ENCODE measurements around the gene G3BP1.

The G3BP1 gene

GRCh38 chr5:151743530-151743929, 28.2 kb upstream of the G3BP1 start:
- H4K12ac ChIP-seq (ENCODE audit: low read depth, low read length) = no peak overlapping the region
- H3K4me1 ChIP-seq (ENCODE audit: control insufficient read depth in 1 of 2, insufficient read depth in 2 of 2, low read length in 2 of 2) = peaks cover 14 to 16% of the 10 kb centered on the region in 2 experiments
- no peak overlapping the region for H4K91ac ChIP-seq (ENCODE audit: low read depth, low read length)
- H3K18ac ChIP-seq (ENCODE audit: low read length) = no peak overlapping the region
- H3K27ac ChIP-seq (ENCODE audit: low read depth, low read length) = no peak overlapping the region
- H3K4me2 ChIP-seq (ENCODE audit: low read length) = no peak overlapping the region
- no peak overlapping the region for H2BK120ac ChIP-seq (ENCODE audit: insufficient read depth, low read length, poor library complexity)
- no peak overlapping the region for H3K14ac ChIP-seq (ENCODE audit: low read length)
- no peak overlapping the region for H4K8ac ChIP-seq (ENCODE audit: low read depth, low read length)
- no peak overlapping the region for H3K4ac ChIP-seq (ENCODE audit: low read depth, low read length)
- no peak overlapping the region for H3K23ac ChIP-seq (ENCODE audit: low read length)
- no peak overlapping the region for H3K9ac ChIP-seq (ENCODE audit: low read length)
- H2AFZ ChIP-seq (ENCODE audit: insufficient read depth, low read length, poor library complexity) = no peak overlapping the region
- DNase-seq = no peak
- WGBS (ENCODE audit: extremely low coverage, insufficient coverage, insufficient read length) = no CpG with 5 or more reads among the region's 1 CpG
- H3K79me1 ChIP-seq (ENCODE audit: low read length) = peaks cover 9% of the 10 kb centered on the region
- no peak overlapping the region for H2AK5ac ChIP-seq (ENCODE audit: low read length)
- no peak overlapping the region for H3K4me3 ChIP-seq (ENCODE audit: low read depth, low read length)
- H2BK12ac ChIP-seq (ENCODE audit: low read length) = no peak overlapping the region
- no peaks in the 10 kb centered on the region for H3K79me2 ChIP-seq (ENCODE audit: control insufficient read depth, insufficient read depth, low read length, poor library complexity)
- no peak overlapping the region for H2BK5ac ChIP-seq (ENCODE audit: low read depth, low read length, poor library complexity)
- no peaks in the 10 kb centered on the region for H3K9me3 ChIP-seq (ENCODE audit: insufficient read depth, low read depth, low read length)
- H3K27me3 ChIP-seq (ENCODE audit: insufficient read depth, low read length) = no peaks in the 10 kb centered on the region
- H3K36me3 ChIP-seq (ENCODE audit: control insufficient read depth in 1 of 2, insufficient read depth in 2 of 2, low read length in 2 of 2) = peaks cover 11 to 16% of the 10 kb centered on the region in 2 experiments

- Histone ChIP-seq H4K8ac (ENCODE audit: low read depth, low read length) (no peak overlapping the region), H3K4me3 (ENCODE audit: low read depth, low read length) (no peak overlapping the region), H3K14ac (ENCODE audit: low read length) (no peak overlapping the region), H3K36me3 (ENCODE audit: control insufficient read depth in 1 of 2, insufficient read depth in 2 of 2, low read length in 2 of 2) (peaks cover 11 to 16% of the 10 kb centered on the region in 2 experiments), H2BK120ac (ENCODE audit: insufficient read depth, low read length, poor library complexity) (no peak overlapping the region), H3K79me1 (ENCODE audit: low read length) (peaks cover 8% of the 10 kb centered on the region), H2AK5ac (ENCODE audit: low read length) (no peak overlapping the region), H2AFZ (ENCODE audit: insufficient read depth, low read length, poor library complexity) (no peak overlapping the region), H2BK12ac (ENCODE audit: low read length) (no peak overlapping the region), H2BK5ac (ENCODE audit: low read depth, low read length, poor library complexity) (no peak overlapping the region), H3K23ac (ENCODE audit: low read length) (no peak overlapping the region), H3K4me1 (ENCODE audit: control insufficient read depth in 1 of 2, insufficient read depth in 2 of 2, low read length in 2 of 2) (peaks cover 6 to 8% of the 10 kb centered on the region in 2 experiments), H3K27me3 (ENCODE audit: insufficient read depth, low read length) (no peaks in the 10 kb centered on the region), H3K4ac (ENCODE audit: low read depth, low read length) (no peak overlapping the region), H3K18ac (ENCODE audit: low read length) (no peak overlapping the region), H3K9me3 (ENCODE audit: insufficient read depth, low read depth, low read length) (no peaks in the 10 kb centered on the region), H4K91ac (ENCODE audit: low read depth, low read length) (no peak overlapping the region), H4K12ac (ENCODE audit: low read depth, low read length) (no peak overlapping the region), H3K27ac (ENCODE audit: low read depth, low read length) (no peak overlapping the region), H3K79me2 (ENCODE audit: control insufficient read depth, insufficient read depth, low read length, poor library complexity) (no peaks in the 10 kb centered on the region), H3K4me2 (ENCODE audit: low read length) (no peak overlapping the region), H3K9ac (ENCODE audit: low read length) (no peak overlapping the region)
- peak; percentile 30 to 36 for DNase-seq
- WGBS (ENCODE audit: extremely low coverage, insufficient coverage, insufficient read length) = no CpG with 5 or more reads among the region's 7 CpGs
These were observed 26.6 kb upstream of the G3BP1 start for GRCh38 chr5:151745071-151745705.

GRCh38 chr5:151750121-151750520, 21.6 kb upstream of the G3BP1 start:
- Histone ChIP-seq H4K91ac (ENCODE audit: low read depth, low read length) (no peak overlapping the region), H2BK120ac (ENCODE audit: insufficient read depth, low read length, poor library complexity) (no peak overlapping the region), H3K4me2 (ENCODE audit: low read length) (no peak overlapping the region), H3K79me1 (ENCODE audit: low read length) (no peaks in the 10 kb centered on the region), H3K4ac (ENCODE audit: low read depth, low read length) (no peak overlapping the region), H2AFZ (ENCODE audit: insufficient read depth, low read length, poor library complexity) (no peak overlapping the region), H3K23ac (ENCODE audit: low read length) (no peak overlapping the region), H3K9ac (ENCODE audit: low read length) (no peak overlapping the region), H2BK5ac (ENCODE audit: low read depth, low read length, poor library complexity) (no peak overlapping the region), H3K14ac (ENCODE audit: low read length) (no peak overlapping the region), H3K9me3 (ENCODE audit: insufficient read depth, low read depth, low read length) (no peaks in the 10 kb centered on the region), H3K4me3 (ENCODE audit: low read depth, low read length) (no peak overlapping the region), H3K18ac (ENCODE audit: low read length) (no peak overlapping the region), H2AK5ac (ENCODE audit: low read length) (no peak overlapping the region), H2BK12ac (ENCODE audit: low read length) (no peak overlapping the region), H3K4me1 (ENCODE audit: control insufficient read depth in 1 of 2, insufficient read depth in 2 of 2, low read length in 2 of 2) (no peaks in the 10 kb centered on the region), H3K79me2 (ENCODE audit: control insufficient read depth, insufficient read depth, low read length, poor library complexity) (no peaks in the 10 kb centered on the region), H4K12ac (ENCODE audit: low read depth, low read length) (no peak overlapping the region), H4K8ac (ENCODE audit: low read depth, low read length) (no peak overlapping the region), H3K27ac (ENCODE audit: low read depth, low read length) (no peak overlapping the region), H3K36me3 (ENCODE audit: control insufficient read depth in 1 of 2, insufficient read depth in 2 of 2, low read length in 2 of 2) (peaks cover 10 to 11% of the 10 kb centered on the region in 2 experiments), H3K27me3 (ENCODE audit: insufficient read depth, low read length) (no peaks in the 10 kb centered on the region)
- DNase-seq = no peak
- WGBS (ENCODE audit: extremely low coverage, insufficient coverage, insufficient read length) = no CpG with 5 or more reads among the region's 4 CpGs

- no peaks in the 10 kb centered on the region for H3K9me3 ChIP-seq (ENCODE audit: insufficient read depth, low read depth, low read length)
- H2BK12ac ChIP-seq (ENCODE audit: low read length) = no peak overlapping the region
- H4K91ac ChIP-seq (ENCODE audit: low read depth, low read length) = no peak overlapping the region
- no peak overlapping the region for H3K23ac ChIP-seq (ENCODE audit: low read length)
- no peak overlapping the region for H3K27ac ChIP-seq (ENCODE audit: low read depth, low read length)
- H3K9ac ChIP-seq (ENCODE audit: low read length) = no peak overlapping the region
- H3K4me2 ChIP-seq (ENCODE audit: low read length) = no peak overlapping the region
- H3K14ac ChIP-seq (ENCODE audit: low read length) = no peak overlapping the region
- H2AK5ac ChIP-seq (ENCODE audit: low read length) = no peak overlapping the region
- no peak overlapping the region for H2BK120ac ChIP-seq (ENCODE audit: insufficient read depth, low read length, poor library complexity)
- peaks cover 0 to 3% of the 10 kb centered on the region in 2 experiments for H3K4me1 ChIP-seq (ENCODE audit: control insufficient read depth in 1 of 2, insufficient read depth in 2 of 2, low read length in 2 of 2)
- no peak overlapping the region for H2AFZ ChIP-seq (ENCODE audit: insufficient read depth, low read length, poor library complexity)
- H3K4me3 ChIP-seq (ENCODE audit: low read depth, low read length) = no peak overlapping the region
- DNase-seq = peak; percentile 38 to 75
- H3K18ac ChIP-seq (ENCODE audit: low read length) = no peak overlapping the region
- no peaks in the 10 kb centered on the region for H3K79me2 ChIP-seq (ENCODE audit: control insufficient read depth, insufficient read depth, low read length, poor library complexity)
- no CpG with 5 or more reads among the region's 4 CpGs for WGBS (ENCODE audit: extremely low coverage, insufficient coverage, insufficient read length)
- no peak overlapping the region for H4K8ac ChIP-seq (ENCODE audit: low read depth, low read length)
- no peaks in the 10 kb centered on the region for H3K27me3 ChIP-seq (ENCODE audit: insufficient read depth, low read length)
- no peak overlapping the region for H3K4ac ChIP-seq (ENCODE audit: low read depth, low read length)
- H2BK5ac ChIP-seq (ENCODE audit: low read depth, low read length, poor library complexity) = no peak overlapping the region
- H4K12ac ChIP-seq (ENCODE audit: low read depth, low read length) = no peak overlapping the region
- no peaks in the 10 kb centered on the region for H3K79me1 ChIP-seq (ENCODE audit: low read length)
- peaks cover 4 to 6% of the 10 kb centered on the region in 2 experiments for H3K36me3 ChIP-seq (ENCODE audit: control insufficient read depth in 1 of 2, insufficient read depth in 2 of 2, low read length in 2 of 2)
These were observed 20.7 kb upstream of the G3BP1 start for GRCh38 chr5:151751091-151751490.

Measured in trophoblast cell (in vitro differentiated cells and primary cell).